Mesendoderm (in vitro differentiated cells): ENCODE results near the gene RRP7A. TPM values are rescaled to one million over a fixed set of nuclear protein-coding genes. Genes with fewer than 3 reads are reported as not detected.
"Not testable (repeated sequence)": the region's sequence is repeated elsewhere in the genome, so short reads cannot be mapped to it uniquely, and the experiment has no call there.

Source experiments
- DNase-seq: peaks from one replicate; pipeline ENCODE4 v3.0.0; 2013
- H2AK5ac ChIP-seq: 2 replicates; pipeline ENCODE4 v1.6.1; 2013; ENCODE audit warnings: low read length, inconsistent platforms
- H2BK120ac ChIP-seq: 2 replicates; pipeline ENCODE4 v1.6.1; 2013; ENCODE audit warnings: low read depth, mild to moderate bottlenecking, low read length, moderate library complexity, mixed read lengths
- H2BK15ac ChIP-seq: replicated peaks from 2 replicates; pipeline ENCODE4 v1.6.1; 2013; ENCODE audit warnings: low read depth, mild to moderate bottlenecking, moderate library complexity
- H2BK5ac ChIP-seq: 2 replicates; pipeline ENCODE4 v1.6.1; 2013; ENCODE audit warnings: low read length, inconsistent platforms
- H3K18ac ChIP-seq: 2 replicates; pipeline ENCODE4 v1.6.1; 2013; ENCODE audit warnings: mild to moderate bottlenecking, low read length, mixed read lengths
- H3K23ac ChIP-seq: one replicate; pipeline ENCODE4 v1.6.1; 2013; ENCODE audit warnings: low read length
- H3K27ac ChIP-seq: 2 replicates; pipeline ENCODE4 v1.5.1; 2013; ENCODE audit warnings: low read depth, mild to moderate bottlenecking, inconsistent platforms, low read length, moderate library complexity
- H3K27me3 ChIP-seq: 2 replicates; pipeline ENCODE4 v1.6.1; 2013; ENCODE audit warnings: low read length, control low read depth, mild to moderate bottlenecking, inconsistent platforms; ENCODE audit not compliant: insufficient read depth, poor library complexity
- H3K36me3 ChIP-seq: 2 replicates; pipeline ENCODE4 v1.6.1; 2013; ENCODE audit warnings: low read length, inconsistent platforms; ENCODE audit not compliant: control insufficient read depth, insufficient read depth
- H3K4ac ChIP-seq: one replicate; pipeline ENCODE4 v1.6.1; 2013; ENCODE audit warnings: low read depth, mild to moderate bottlenecking, low read length, moderate library complexity
- H3K4me1 ChIP-seq: 2 replicates; pipeline ENCODE4 v1.6.1; 2013; ENCODE audit warnings: low read depth, low read length, inconsistent platforms; ENCODE audit not compliant: control insufficient read depth
- H3K4me2 ChIP-seq: 2 replicates; pipeline ENCODE4 v1.6.1; 2013; ENCODE audit warnings: low read length
- H3K4me3 ChIP-seq: 2 replicates; pipeline ENCODE4 v1.5.1; 2013; ENCODE audit warnings: mild to moderate bottlenecking, low read length
- H3K56ac ChIP-seq: one replicate; pipeline ENCODE4 v1.6.1; 2013; ENCODE audit warnings: low read length
- H3K79me1 ChIP-seq: 2 replicates; pipeline ENCODE4 v1.6.1; 2013; ENCODE audit warnings: low read length, inconsistent platforms
- H3K79me2 ChIP-seq: 2 replicates; pipeline ENCODE4 v1.6.1; 2013; ENCODE audit warnings: mild to moderate bottlenecking, low read length; ENCODE audit not compliant: control insufficient read depth, insufficient read depth
- H3K9ac ChIP-seq: 2 replicates; pipeline ENCODE4 v1.6.1; 2013; ENCODE audit warnings: low read length, inconsistent platforms
- H4K5ac ChIP-seq: one replicate; pipeline ENCODE4 v1.6.1; 2013; ENCODE audit warnings: low read length
- H4K8ac ChIP-seq: one replicate; pipeline ENCODE4 v1.6.1; 2013; ENCODE audit warnings: low read depth, mild to moderate bottlenecking, control low read depth, low read length, moderate library complexity
- WGBS: extraction: QIAGEN DNeasy Blood & Tissue Kit; methylation state at CpG from one replicate; pipeline ENCODE4 v1.1.7; 2013; ENCODE audit warnings: low lambda C conversion rate, missing lambda C conversion rate; ENCODE audit not compliant: insufficient coverage; ENCODE audit errors: extremely low coverage; 5-methylcytosine and 5-hydroxymethylcytosine counted together
- polyA plus RNA-seq, 2 experiments: library from polyadenylated mRNA; stranded (reverse); fragments of 200-250 nt; gene quantifications; one replicate each; pipeline ENCODE4 v1.2.3, GENCODE V29; 2013

Gene RRP7A
- 40.6 TPM for polyA plus RNA-seq (2013, experiment 1 of 2)
- polyA plus RNA-seq (2013, experiment 2 of 2), result 40.6 TPM

DNA sequence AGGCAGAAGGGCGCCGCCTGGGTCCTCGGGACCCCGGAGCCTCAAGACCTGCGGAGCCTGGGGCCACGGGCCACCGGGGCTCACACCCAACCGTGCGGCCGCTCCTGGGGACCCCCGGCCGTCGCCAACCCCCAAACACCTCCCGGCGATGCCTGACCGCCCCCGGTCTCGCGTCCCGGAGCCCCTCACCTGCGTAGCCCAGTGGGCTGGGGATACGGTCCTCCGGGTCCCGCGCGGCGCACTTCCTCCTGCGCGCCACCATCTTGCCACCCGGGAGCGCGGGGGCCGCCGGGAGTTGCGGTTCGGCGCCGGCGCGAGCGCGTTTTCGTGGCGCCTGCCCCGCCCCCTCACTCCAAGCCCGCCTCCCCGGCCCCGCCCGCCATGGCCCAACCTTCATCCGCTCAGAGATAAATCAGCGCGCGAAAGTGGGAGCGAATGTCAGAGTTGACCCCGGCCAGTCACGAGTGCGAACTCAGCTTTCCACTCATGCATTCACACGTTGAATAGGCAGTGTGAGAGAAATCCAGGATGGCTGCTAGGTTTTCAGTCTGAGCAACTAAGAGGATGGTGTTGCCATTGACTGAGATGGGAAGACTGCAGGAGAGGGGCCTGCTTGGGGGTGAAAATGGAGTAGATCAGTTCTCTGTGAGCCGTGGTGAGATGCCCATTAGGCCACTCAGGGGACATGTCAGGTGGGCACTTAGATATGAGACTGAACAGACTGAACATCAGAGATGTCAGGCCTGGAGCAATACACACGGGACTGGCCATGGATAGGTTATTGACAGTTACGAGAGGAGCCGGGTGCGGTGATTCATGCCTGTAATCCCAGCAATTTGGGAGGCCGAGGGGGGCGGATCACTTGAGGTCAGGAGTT lies at the start of gene RRP7A:
RRP7A (minus strand) TSS at position 272 of the 877 bp plus-strand sequence; CDS start at position 262, 10 bp downstream.
- no CpG with 5 or more reads among the region's 65 CpGs for WGBS

GRCh38 chr22:42567950-42568349 lies 48.4 kb upstream of the RRP7A start:
- H4K5ac ChIP-seq, H3K56ac ChIP-seq, H2BK15ac ChIP-seq, H2BK120ac ChIP-seq, H3K79me2 ChIP-seq, H3K4me2 ChIP-seq, H4K8ac ChIP-seq, H3K79me1 ChIP-seq, H3K36me3 ChIP-seq, H3K4me3 ChIP-seq, H3K4ac ChIP-seq, H3K27ac ChIP-seq, DNase-seq, H3K23ac ChIP-seq, H3K4me1 ChIP-seq, H3K9ac ChIP-seq, H2BK5ac ChIP-seq, H2AK5ac ChIP-seq, H3K18ac ChIP-seq, H3K27me3 ChIP-seq: not testable (repeated sequence)
- WGBS, result no CpG with 5 or more reads among the region's 6 CpGs

More for the DNA sequence above, at the start of gene RRP7A:
- Histone ChIP-seq H3K23ac (peak within 1 kb of the TSS; percentile 24), H3K4me3 (peak within 1 kb of the TSS; percentile 84), H3K4ac (no peak within 1 kb of the TSS), H2BK120ac (no peak within 1 kb of the TSS), H3K36me3 (peaks cover 3% of the 10 kb centered on the region), H3K56ac (peak within 1 kb of the TSS; percentile 96), H3K79me1 (peaks cover 2% of the 10 kb centered on the region), H3K4me1 (no peaks in the 10 kb centered on the region), H4K8ac (no peak within 1 kb of the TSS), H3K79me2 (peaks cover 12% of the 10 kb centered on the region), H2AK5ac (no peak within 1 kb of the TSS), H2BK15ac (no peak within 1 kb of the TSS), H4K5ac (no peak within 1 kb of the TSS), H2BK5ac (no peak within 1 kb of the TSS), H3K18ac (no peak within 1 kb of the TSS), H3K27ac (no peak within 1 kb of the TSS), H3K9ac (peak within 1 kb of the TSS; percentile 90), H3K27me3 (no peaks in the 10 kb centered on the region), H3K4me2 (peak within 1 kb of the TSS; percentile 79)
- peak; percentile 71 for DNase-seq

- Histone ChIP-seq H4K8ac (no peak overlapping the region), H3K79me1 (no peaks in the 10 kb centered on the region), H3K27me3 (no peaks in the 10 kb centered on the region), H3K4me1 (no peaks in the 10 kb centered on the region), H2BK5ac (no peak overlapping the region), H2BK15ac (no peak overlapping the region), H3K79me2 (no peaks in the 10 kb centered on the region), H2AK5ac (no peak overlapping the region), H3K23ac (no peak overlapping the region), H3K56ac (no peak overlapping the region), H2BK120ac (no peak overlapping the region), H3K4ac (no peak overlapping the region), H3K9ac (no peak overlapping the region), H3K36me3 (no peaks in the 10 kb centered on the region), H3K4me3 (no peak overlapping the region), H3K18ac (no peak overlapping the region), H3K4me2 (no peak overlapping the region), H3K27ac (no peak overlapping the region), H4K5ac (no peak overlapping the region)
- no CpG with 5 or more reads among the region's 12 CpGs for WGBS
- DNase-seq, result no peak
Measured at GRCh38 chr22:42565956-42566355, 46.4 kb upstream of the RRP7A start.

DNA sequence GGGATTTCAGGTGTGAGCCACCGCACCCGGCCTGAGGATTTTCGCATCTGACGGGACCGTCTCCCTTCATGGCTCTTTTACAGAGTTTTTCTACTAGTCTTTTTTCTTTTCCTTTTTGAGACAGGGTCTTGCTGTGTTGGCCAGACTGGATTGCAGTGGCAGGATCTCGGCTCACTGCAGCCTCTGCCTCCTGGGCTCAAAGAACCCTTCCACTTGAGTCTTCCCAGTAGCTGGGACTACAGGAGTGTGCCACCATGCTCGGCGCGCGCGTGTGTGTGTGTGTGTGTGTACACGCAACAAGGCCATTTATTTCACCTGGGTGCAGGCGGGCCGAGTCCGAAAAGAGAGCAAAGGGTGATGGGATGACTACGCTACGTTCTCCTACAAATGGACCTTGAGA lies 45.1 kb upstream of the RRP7A start:
- Histone ChIP-seq H2BK120ac (no peak overlapping the region), H4K8ac (no peak overlapping the region), H2BK15ac (no peak overlapping the region), H2AK5ac (no peak overlapping the region), H3K79me2 (no peaks in the 10 kb centered on the region), H3K23ac (no peak overlapping the region), H3K4me1 (no peaks in the 10 kb centered on the region), H3K4ac (no peak overlapping the region), H3K79me1 (no peaks in the 10 kb centered on the region), H4K5ac (no peak overlapping the region), H3K56ac (no peak overlapping the region), H3K27me3 (no peaks in the 10 kb centered on the region), H2BK5ac (no peak overlapping the region), H3K9ac (no peak overlapping the region), H3K36me3 (no peaks in the 10 kb centered on the region), H3K18ac (no peak overlapping the region), H3K4me3 (no peak overlapping the region), H3K4me2 (no peak overlapping the region), H3K27ac (no peak overlapping the region)
- WGBS, result no CpG with 5 or more reads among the region's 17 CpGs
- DNase-seq, result no peak

DNA sequence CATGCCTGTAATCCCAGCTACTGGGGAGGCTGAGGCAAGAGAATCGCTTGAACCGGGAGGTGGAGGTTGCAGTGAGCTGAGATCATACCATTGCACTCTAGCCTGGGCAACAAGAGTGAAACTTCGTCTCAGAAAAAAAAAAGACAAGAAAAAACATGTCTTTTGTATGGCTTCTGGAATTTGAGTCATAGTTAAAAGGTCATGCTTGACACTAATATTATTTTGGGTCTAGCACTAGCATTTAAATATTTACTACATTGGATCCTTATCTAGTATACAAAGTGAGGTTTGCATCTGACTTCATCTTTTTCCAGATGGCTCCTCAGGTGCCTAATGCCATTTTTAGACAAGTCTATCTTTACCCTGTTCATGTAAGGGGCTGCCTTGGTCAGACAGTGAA lies 44.3 kb upstream of the RRP7A start:
- not testable (repeated sequence) for H4K5ac ChIP-seq, H3K4me3 ChIP-seq, H3K4ac ChIP-seq, DNase-seq, H2AK5ac ChIP-seq, H3K56ac ChIP-seq, H3K23ac ChIP-seq, H2BK5ac ChIP-seq, H3K4me1 ChIP-seq, H3K79me2 ChIP-seq, H3K27ac ChIP-seq, H2BK120ac ChIP-seq, H3K9ac ChIP-seq, H2BK15ac ChIP-seq, H3K4me2 ChIP-seq, H3K27me3 ChIP-seq, H4K8ac ChIP-seq, H3K18ac ChIP-seq, H3K36me3 ChIP-seq, H3K79me1 ChIP-seq
- WGBS, result no CpG with 5 or more reads among the region's 3 CpGs
